Measurements from ENCODE around the gene ZIC5. TPM values are rescaled to one million over a fixed set of nuclear protein-coding genes. Genes with fewer than 3 reads are reported as not detected.

The ZIC5 gene
- total RNA-seq, 1 experiment from 2014 or later, result 5.2 TPM

DNA sequence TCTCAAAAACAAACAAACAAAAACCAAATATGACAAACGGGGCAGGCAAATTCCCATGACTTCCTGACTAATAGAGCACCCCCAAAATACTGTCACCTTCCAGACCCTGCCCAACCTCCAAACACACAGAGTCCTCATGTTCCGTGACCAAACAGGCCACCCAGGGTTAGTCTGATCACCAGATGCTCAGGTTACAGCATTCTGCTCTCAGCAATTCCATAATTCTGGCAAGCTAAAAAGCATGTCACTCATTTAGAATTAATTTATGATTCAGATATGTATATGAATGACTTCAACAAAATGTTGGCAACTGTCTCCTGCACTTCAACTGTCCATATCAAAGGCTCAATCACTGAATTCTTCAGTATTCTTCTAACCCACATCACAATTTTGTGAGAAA is 52.4 kb downstream of the ZIC5 start:
- in situ Hi-C loops (cut with HindIII; ENCODE audit: low pct_unique_long_range_greater_than_20kb, low sequenced_read_pairs), result no loop called here
- DNase-seq (ENCODE audit: low read depth, low spot score), result no peak
- Histone ChIP-seq H3K9me3 (ENCODE audit: control insufficient read depth, insufficient read depth, low read depth, low read length) (no peaks in the 10 kb centered on the region), H3K27ac (ENCODE audit: low read length) (no peak overlapping the region), H3K4me3 (ENCODE audit: low read depth in 2 of 2, low read length in 2 of 2) (no peak overlapping the region), H3K36me3 (ENCODE audit: control insufficient read depth, insufficient read depth, low read length) (no peaks in the 10 kb centered on the region), H3K27me3 (ENCODE audit: control insufficient read depth, insufficient read depth, low read length) (no peaks in the 10 kb centered on the region), H3K4me1 (ENCODE audit: control insufficient read depth, insufficient read depth, low read length) (no peaks in the 10 kb centered on the region; the same call in 1 of the 2 replicates)
- intact Hi-C loops (cut with micrococcal nuclease; ENCODE audit: unreplicated experiment), result loop anchor here (5.0 to 10.0 kb wide), 2 partner anchors 48 to 316 kb away; no protein-coding TSS in a partner anchor
- ChIA-PET CTCF (no interaction called here), POLR2A (no interaction called here)
- ATAC-seq, result no peak
- no peak for TF ChIP-seq TCF7L2 (IDR thresholded peaks at IDR 0.05; ENCODE audit: low read depth, low read length)
- TF ChIP-seq, protein P1, sequence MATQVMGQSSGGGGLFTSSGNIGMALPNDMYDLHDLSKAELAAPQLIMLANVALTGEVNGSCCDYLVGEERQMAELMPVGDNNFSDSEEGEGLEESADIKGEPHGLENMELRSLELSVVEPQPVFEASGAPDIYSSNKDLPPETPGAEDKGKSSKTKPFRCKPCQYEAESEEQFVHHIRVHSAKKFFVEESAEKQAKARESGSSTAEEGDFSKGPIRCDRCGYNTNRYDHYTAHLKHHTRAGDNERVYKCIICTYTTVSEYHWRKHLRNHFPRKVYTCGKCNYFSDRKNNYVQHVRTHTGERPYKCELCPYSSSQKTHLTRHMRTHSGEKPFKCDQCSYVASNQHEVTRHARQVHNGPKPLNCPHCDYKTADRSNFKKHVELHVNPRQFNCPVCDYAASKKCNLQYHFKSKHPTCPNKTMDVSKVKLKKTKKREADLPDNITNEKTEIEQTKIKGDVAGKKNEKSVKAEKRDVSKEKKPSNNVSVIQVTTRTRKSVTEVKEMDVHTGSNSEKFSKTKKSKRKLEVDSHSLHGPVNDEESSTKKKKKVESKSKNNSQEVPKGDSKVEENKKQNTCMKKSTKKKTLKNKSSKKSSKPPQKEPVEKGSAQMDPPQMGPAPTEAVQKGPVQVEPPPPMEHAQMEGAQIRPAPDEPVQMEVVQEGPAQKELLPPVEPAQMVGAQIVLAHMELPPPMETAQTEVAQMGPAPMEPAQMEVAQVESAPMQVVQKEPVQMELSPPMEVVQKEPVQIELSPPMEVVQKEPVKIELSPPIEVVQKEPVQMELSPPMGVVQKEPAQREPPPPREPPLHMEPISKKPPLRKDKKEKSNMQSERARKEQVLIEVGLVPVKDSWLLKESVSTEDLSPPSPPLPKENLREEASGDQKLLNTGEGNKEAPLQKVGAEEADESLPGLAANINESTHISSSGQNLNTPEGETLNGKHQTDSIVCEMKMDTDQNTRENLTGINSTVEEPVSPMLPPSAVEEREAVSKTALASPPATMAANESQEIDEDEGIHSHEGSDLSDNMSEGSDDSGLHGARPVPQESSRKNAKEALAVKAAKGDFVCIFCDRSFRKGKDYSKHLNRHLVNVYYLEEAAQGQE (IDR thresholded peaks at IDR 0.05; ENCODE audit: insufficient read depth in 1 of 2, low read depth in 2 of 2, low read length in 1 of 2), result no peak
- no TSS peak for BruUV-seq (replicated peaks)

DNA sequence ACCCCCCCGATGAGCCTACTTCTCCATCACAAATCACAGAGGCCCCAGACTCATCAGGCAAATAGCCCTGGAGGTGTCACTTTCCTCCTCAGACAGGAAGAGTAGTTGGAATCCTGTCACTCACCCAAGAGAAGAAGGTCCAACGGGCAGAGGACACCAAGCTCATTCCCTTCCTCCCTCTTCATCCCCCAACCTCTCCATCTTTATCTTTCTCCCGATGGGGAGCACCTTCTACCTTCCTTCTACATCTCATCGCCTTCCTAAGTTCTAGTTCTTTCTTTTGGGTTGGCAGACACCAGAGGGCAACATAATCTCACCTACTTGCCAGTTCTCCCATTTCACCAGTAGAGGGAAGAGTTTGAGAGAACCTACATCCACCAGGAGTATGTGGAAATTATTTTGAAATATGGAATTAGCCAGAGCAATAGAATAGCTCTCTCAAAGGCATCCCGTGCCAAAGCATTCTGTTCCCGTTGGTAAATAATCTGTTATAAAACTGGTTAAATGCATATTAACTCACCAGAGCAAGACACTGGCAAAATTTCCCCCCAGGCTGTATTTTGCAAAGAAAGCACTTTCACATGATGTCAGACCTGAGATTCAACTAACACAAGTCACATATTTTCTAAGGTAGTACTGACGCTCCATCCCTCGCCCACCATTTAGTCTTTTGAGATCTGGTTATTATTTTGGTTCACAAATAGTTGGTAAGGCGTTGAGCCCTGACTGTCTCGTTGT is 55.0 kb downstream of the ZIC5 start:
- H3K4me1 ChIP-seq (ENCODE audit: control insufficient read depth, insufficient read depth, low read length), result no peaks in the 10 kb centered on the region; the same call in none of the 2 replicates
- no peaks in the 10 kb centered on the region for H3K9me3 ChIP-seq (ENCODE audit: control insufficient read depth, insufficient read depth, low read depth, low read length)
- H3K36me3 ChIP-seq (ENCODE audit: control insufficient read depth, insufficient read depth, low read length), result no peaks in the 10 kb centered on the region
- ChIA-PET POLR2A (no interaction called here), CTCF (no interaction called here)
- no peak overlapping the region for H3K4me3 ChIP-seq (ENCODE audit: low read depth in 2 of 2, low read length in 2 of 2)
- peak; percentile 96 for ATAC-seq
- BruUV-seq (replicated peaks), result no TSS peak
- intact Hi-C loops (cut with micrococcal nuclease; ENCODE audit: unreplicated experiment) (loop anchor here (5.0 to 10.0 kb wide), 2 partner anchors 51 to 318 kb away; no protein-coding TSS in a partner anchor), in situ Hi-C loops (cut with HindIII; ENCODE audit: low pct_unique_long_range_greater_than_20kb, low sequenced_read_pairs) (no loop called here)
- peak; percentile 61 for DNase-seq (ENCODE audit: low read depth, low spot score)
- peak overlapping the region; percentile 39; the same call in 1 of the 2 replicates for H3K27ac ChIP-seq (ENCODE audit: low read length)
- TF ChIP-seq SIN3A (IDR thresholded peaks at IDR 0.05; ENCODE audit: borderline replicate concordance, insufficient read depth, low read depth, low read length), result no peak
- TF ChIP-seq, protein P2, sequence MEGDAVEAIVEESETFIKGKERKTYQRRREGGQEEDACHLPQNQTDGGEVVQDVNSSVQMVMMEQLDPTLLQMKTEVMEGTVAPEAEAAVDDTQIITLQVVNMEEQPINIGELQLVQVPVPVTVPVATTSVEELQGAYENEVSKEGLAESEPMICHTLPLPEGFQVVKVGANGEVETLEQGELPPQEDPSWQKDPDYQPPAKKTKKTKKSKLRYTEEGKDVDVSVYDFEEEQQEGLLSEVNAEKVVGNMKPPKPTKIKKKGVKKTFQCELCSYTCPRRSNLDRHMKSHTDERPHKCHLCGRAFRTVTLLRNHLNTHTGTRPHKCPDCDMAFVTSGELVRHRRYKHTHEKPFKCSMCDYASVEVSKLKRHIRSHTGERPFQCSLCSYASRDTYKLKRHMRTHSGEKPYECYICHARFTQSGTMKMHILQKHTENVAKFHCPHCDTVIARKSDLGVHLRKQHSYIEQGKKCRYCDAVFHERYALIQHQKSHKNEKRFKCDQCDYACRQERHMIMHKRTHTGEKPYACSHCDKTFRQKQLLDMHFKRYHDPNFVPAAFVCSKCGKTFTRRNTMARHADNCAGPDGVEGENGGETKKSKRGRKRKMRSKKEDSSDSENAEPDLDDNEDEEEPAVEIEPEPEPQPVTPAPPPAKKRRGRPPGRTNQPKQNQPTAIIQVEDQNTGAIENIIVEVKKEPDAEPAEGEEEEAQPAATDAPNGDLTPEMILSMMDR (IDR thresholded peaks at IDR 0.05), result peak; percentile 78
- no peaks in the 10 kb centered on the region for H3K27me3 ChIP-seq (ENCODE audit: control insufficient read depth, insufficient read depth, low read length)

DNA sequence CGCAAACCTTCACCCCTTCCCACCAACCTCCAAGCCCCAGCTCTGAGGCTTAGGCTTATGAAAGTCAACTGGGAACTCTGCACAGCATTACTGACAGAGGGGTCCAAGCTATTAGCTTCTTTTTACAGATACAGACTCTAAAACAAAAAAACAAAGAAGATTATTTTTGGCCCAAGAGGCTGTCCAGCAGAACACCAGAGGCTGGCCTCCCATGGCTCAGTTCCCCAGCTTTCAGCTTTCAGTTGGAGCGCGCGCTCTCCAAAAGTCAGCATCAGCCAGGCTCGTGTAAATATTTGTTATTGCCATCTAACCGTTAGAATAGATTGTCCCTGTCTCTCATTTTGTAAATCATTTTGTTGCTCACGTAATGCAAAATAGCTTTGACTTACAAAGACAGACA is 58.4 kb downstream of the ZIC5 start:
- CTCF ChIA-PET, result interaction anchor here (0.5 kb wide), 1 partner anchor 66 kb away, joined by 4 read pairs; no protein-coding TSS in a partner anchor
- TF ChIP-seq, protein P2 (IDR thresholded peaks at IDR 0.05), result no peak
- TF ChIP-seq POLR2AphosphoS5 (IDR thresholded peaks at IDR 0.05; ENCODE audit: low read depth, low read length), result no peak
- no peak for TF ChIP-seq TCF7L2 (IDR thresholded peaks at IDR 0.05; ENCODE audit: low read depth, low read length)
- TF ChIP-seq, protein P1 (IDR thresholded peaks at IDR 0.05; ENCODE audit: insufficient read depth in 1 of 2, low read depth in 2 of 2, low read length in 1 of 2), result no peak
- TF ChIP-seq SIN3A (IDR thresholded peaks at IDR 0.05; ENCODE audit: borderline replicate concordance, insufficient read depth, low read depth, low read length), result no peak
- intact Hi-C loops (cut with micrococcal nuclease; ENCODE audit: unreplicated experiment) (loop anchor here (10.0 kb wide), 1 partner anchor 322 kb away; no protein-coding TSS in a partner anchor), in situ Hi-C loops (cut with HindIII; ENCODE audit: low pct_unique_long_range_greater_than_20kb, low sequenced_read_pairs) (no loop called here)
- no peaks in the 10 kb centered on the region for H3K27me3 ChIP-seq (ENCODE audit: control insufficient read depth, insufficient read depth, low read length)
- no peaks in the 10 kb centered on the region for H3K9me3 ChIP-seq (ENCODE audit: control insufficient read depth, insufficient read depth, low read depth, low read length)
- H3K4me1 ChIP-seq (ENCODE audit: control insufficient read depth, insufficient read depth, low read length), result peaks cover 19% of the 10 kb centered on the region
- no peak overlapping the region; the same call in 1 of the 2 replicates for H3K27ac ChIP-seq (ENCODE audit: low read length)
- no peak for ATAC-seq
- no TSS peak for BruUV-seq (replicated peaks)
- no peak for DNase-seq (ENCODE audit: low read depth, low spot score)
- H3K36me3 ChIP-seq (ENCODE audit: control insufficient read depth, insufficient read depth, low read length), result no peaks in the 10 kb centered on the region
- H3K4me3 ChIP-seq (ENCODE audit: low read depth in 2 of 2, low read length in 2 of 2), result no peak overlapping the region
- POLR2A ChIA-PET, result no interaction called here
